ENCODE data around the gene VWA5B1.

VWA5B1 gene

GRCh38 chr1:20349561-20349960 lies 58.9 kb downstream of the VWA5B1 start:
- no peak for DNase-seq (ENCODE audit: low spot score)

GRCh38 chr1:20349971-20350370 lies 59.3 kb downstream of the VWA5B1 start:
- DNase-seq (ENCODE audit: low spot score): no peak

- no peak for DNase-seq (ENCODE audit: low spot score)
Measured at GRCh38 chr1:20350421-20350820, 59.7 kb downstream of the VWA5B1 start.

- DNase-seq (ENCODE audit: low spot score): no peak
Measured at GRCh38 chr1:20351911-20352701, 61.4 kb downstream of the VWA5B1 start.

GRCh38 chr1:20353836-20354235 lies 63.2 kb downstream of the VWA5B1 start:
- DNase-seq (ENCODE audit: low spot score): no peak

GRCh38 chr1:20354610-20355009 lies 63.9 kb downstream of the VWA5B1 start:
- DNase-seq (ENCODE audit: low spot score): no peak

GRCh38 chr1:20355101-20355827 lies 64.6 kb downstream of the VWA5B1 start:
- DNase-seq (ENCODE audit: low spot score): no peak

- no peak for DNase-seq (ENCODE audit: low spot score)
Measured at GRCh38 chr1:20355828-20356735, 65.4 kb downstream of the VWA5B1 start.

GRCh38 chr1:20356850-20357459 lies 66.3 kb downstream of the VWA5B1 start:
- no peak for DNase-seq (ENCODE audit: low spot score)

GRCh38 chr1:20357796-20358195 lies 67.1 kb downstream of the VWA5B1 start:
- no peak for DNase-seq (ENCODE audit: low spot score)

- DNase-seq (ENCODE audit: low spot score): no peak
Measured at GRCh38 chr1:20358761-20359263, 68.1 kb downstream of the VWA5B1 start.

GRCh38 chr1:20359451-20360330 lies 69.0 kb downstream of the VWA5B1 start:
- DNase-seq (ENCODE audit: low spot score): peak; percentile 11

- no peak for DNase-seq (ENCODE audit: low spot score)
Measured at GRCh38 chr1:20361401-20361800, 70.7 kb downstream of the VWA5B1 start.

- DNase-seq (ENCODE audit: low spot score): peak; percentile 10
Measured at GRCh38 chr1:20361805-20362381, 71.2 kb downstream of the VWA5B1 start.

- no peak for DNase-seq (ENCODE audit: low spot score)
Measured at GRCh38 chr1:20362856-20363255, 72.2 kb downstream of the VWA5B1 start.

- DNase-seq (ENCODE audit: low spot score): no peak
Measured at GRCh38 chr1:20365421-20366055, 74.9 kb downstream of the VWA5B1 start.

GRCh38 chr1:20366056-20366462 lies 75.4 kb downstream of the VWA5B1 start:
- DNase-seq (ENCODE audit: low spot score): no peak

GRCh38 chr1:20366463-20367115 lies 75.9 kb downstream of the VWA5B1 start:
- no peak for DNase-seq (ENCODE audit: low spot score)

- no peak for DNase-seq (ENCODE audit: low spot score)
Measured at GRCh38 chr1:20367116-20367585, 76.5 kb downstream of the VWA5B1 start.

All from CD4-positive, alpha-beta T cell treated with Interleukin-2 at 100 ng/mL for 4 hours (primary cell).